Left ventricle myocardium superior (tissue), 1 donor: ENCODE results near the gene DHRSX. TPM values are rescaled to one million over a fixed set of nuclear protein-coding genes. Genes with fewer than 3 reads are reported as not detected.
A peak's percentile ranks its signal among the peaks of the same experiment; 100 is the strongest.
"Not testable (repeated sequence)": the region's sequence is repeated elsewhere in the genome, so short reads cannot be mapped to it uniquely, and the experiment has no call there.

Experiments
- ATAC-seq: fragments of 200-7000 bp; cut with Tn5 transposase; one replicate; pipeline ENCODE4 v1.9.1; 2020; ENCODE audit warnings: mild to moderate bottlenecking, moderate library complexity
- DNase-seq: peaks from one replicate; pipeline ENCODE4 v3.0.0-alpha.2; 2020
- intact Hi-C: fragments of 100-400 bp; cut with micrococcal nuclease; formaldehyde crosslinking; loops from one replicate; pipeline ENCODE4 v1.11.0; 2022
- total RNA-seq: library from RNA; stranded (reverse); fragmentation: NEBNext Ultra II Directional; extraction: Animal tissue kit (Norgen Biotek cat#: 25700); gene quantifications from one replicate; pipeline ENCODE4 v1.2.1, GENCODE V29; 2021
- donor health status: DM: no; HTN: yes; CAD: no; lungs with severe emphysema.

The DHRSX gene
- total RNA-seq, 1 donor from 2014 or later, result 38.4 TPM

DNA sequence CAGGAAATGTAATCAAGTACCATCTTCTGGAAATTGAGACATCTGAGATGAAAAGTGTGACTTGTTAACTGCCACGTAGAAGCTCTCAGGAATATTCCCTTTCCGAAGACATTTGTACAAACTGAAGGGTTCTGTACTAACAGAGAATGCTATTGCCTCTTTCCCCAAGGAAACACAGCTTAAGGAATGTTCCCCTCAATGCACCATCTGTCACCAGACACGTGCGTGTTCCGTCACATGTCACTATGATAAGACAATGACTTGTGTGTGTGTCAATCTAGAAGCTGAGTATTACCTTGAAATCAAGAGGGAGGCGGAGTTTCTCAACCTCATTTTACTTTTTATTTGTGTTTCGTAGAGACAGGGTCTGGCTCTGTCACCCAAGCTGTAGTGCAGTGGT is 58.1 kb downstream of the DHRSX start:
- intact Hi-C loops, result no loop called here
- no peak for DNase-seq
- ATAC-seq, result peak; percentile 18

- ATAC-seq, result no peak
- intact Hi-C loops, result no loop called here
- no peak for DNase-seq
These were observed 59.3 kb downstream of the DHRSX start for GRCh38 chrX:2441466-2441865.

DNA sequence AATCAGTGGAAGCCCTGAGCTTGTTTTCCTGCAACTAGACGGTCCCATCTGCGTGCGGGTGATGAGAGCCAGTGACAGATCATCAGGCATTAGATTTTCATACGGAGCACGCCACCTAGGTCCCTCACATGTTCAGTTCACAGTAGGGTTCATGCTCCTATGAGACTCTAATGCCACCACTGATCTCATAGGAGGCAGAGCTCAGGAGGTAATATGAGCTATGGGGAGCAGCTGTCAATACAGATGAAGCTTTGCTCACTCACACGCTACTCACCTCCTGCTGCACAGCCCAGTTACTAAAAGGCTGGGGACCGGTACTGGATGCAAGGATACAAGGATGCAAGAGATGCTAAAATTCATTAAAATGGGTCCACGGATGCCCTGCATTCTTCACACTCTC is 61.2 kb downstream of the DHRSX start:
- intact Hi-C loops, result no loop called here
- ATAC-seq, result no peak
- DNase-seq, result no peak

DNA sequence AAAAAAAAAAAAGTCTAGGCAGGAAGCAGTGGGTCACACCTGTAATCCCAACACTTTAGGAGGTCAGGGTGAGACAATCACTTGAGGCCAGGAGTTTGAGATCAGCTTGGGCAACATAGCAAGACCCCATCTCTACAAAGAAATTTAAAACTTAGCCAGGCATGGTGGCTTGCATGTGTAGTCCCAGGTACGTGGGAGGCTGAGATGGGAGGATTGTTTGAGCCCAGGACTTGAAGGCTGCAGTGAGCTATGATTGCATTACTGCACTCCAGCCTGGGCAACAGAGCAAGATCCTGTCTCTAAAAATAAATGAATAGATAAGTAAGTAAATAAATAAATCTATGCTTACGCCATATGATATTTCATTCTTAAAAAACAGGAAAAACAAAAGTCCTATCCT is 65.3 kb downstream of the DHRSX start:
- no peak for DNase-seq
- ATAC-seq, result no peak
- intact Hi-C loops, result no loop called here

DNA sequence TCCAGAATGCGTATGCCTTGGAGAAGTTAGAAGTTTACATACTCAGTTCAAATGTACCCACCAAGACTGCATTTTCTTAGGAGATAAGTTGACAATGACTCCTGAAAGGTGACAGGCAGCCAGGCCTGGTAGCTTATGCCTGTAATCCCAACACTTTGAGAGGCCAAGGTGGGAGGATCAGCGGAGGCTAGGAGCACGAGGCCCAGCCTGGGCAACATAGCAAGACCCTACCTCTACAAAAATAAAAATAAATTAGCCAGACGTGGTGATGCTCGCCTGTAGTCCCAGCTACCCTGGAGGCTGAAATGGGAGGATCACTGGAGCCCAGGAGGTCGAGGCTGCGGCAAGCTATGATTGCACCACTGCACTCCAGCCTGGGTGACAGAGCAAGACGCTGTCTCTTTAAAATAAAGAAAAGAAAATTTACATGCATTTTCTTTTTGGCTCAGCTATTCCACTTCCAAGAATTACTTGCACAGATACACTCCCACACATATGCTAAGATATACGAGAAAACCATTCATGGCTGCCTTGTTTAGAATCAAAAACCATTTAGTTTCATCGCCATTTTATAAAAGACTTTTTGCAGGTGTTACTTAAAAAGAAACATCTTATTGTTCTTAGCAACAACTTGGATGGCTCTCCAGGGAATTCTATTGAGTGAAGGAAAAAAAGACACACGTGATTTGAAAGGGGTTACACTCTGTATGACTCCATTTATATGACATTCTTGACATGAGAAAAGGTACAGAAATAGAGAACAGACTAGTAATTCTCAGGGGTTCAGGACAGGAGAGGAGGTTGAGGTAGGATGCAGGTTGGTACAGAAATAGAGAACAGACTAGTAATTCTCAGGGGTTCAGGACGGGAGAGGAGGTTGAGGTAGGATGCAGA is 66.3 kb downstream of the DHRSX start:
- DNase-seq (no peak), ATAC-seq (no peak)
- intact Hi-C loops, result no loop called here

DNA sequence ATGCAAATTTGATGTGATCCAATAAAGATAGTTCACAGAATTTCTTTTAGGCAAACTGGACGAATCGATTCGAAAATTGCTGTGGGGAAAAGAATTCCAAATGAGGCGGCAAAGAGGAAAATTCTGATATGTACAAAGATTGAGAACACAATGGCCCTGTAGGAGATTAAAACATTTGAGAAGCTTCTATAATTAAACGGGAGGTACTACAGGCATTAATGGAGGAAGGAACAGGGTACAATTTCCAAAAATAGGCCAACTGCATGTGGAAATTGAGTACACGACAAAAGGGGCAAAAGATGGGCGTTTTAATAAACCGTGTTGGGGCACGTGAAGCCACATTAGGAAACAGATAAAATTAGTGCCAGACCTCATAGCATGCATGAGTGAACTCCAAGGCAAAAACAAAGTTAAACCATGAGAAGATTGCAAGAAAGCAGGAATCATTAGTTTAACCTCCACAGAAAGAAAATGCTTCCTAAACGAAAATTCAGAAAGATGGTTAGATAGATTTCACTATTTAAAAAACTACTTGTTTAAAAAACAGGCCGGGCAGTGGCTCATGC is 68.4 kb downstream of the DHRSX start:
- ATAC-seq (peak; percentile 68), DNase-seq (no peak)
- intact Hi-C loops, result no loop called here

GRCh38 chrX:2430265-2430825 is 70.4 kb downstream of the DHRSX start:
- DNase-seq (no peak), ATAC-seq (peak; percentile 24)
- intact Hi-C loops, result no loop called here

DNA sequence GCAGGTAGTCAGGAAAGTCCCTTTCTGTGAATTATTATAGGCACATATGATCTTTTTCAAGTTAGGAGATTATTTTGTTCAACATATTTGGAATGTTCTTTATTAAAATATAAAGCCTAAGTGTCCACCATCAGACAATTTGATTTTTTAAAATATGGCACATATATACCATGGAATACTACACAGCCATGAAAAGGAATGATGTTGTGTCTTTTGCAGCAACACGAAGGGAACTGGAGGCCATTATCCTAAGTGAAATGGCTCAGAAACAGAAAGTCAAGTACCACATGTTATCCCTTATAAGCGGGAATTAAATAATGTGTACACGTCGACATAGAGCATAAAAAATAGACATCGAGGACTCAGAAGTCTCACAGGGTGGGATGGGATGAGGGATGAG is 73.0 kb downstream of the DHRSX start:
- no peak for ATAC-seq
- no peak for DNase-seq
- intact Hi-C loops, result no loop called here

- intact Hi-C loops, result no loop called here
- no peak for DNase-seq
- ATAC-seq, result peak; percentile 15
These were observed 73.6 kb downstream of the DHRSX start for GRCh38 chrX:2427147-2427546.

GRCh38 chrX:2426289-2426882 is 74.4 kb downstream of the DHRSX start:
- DNase-seq (no peak), ATAC-seq (no peak)
- intact Hi-C loops, result no loop called here

- intact Hi-C loops, result no loop called here
- ATAC-seq (no peak), DNase-seq (no peak)
These were observed 75.3 kb downstream of the DHRSX start for GRCh38 chrX:2425286-2426071.

DNA sequence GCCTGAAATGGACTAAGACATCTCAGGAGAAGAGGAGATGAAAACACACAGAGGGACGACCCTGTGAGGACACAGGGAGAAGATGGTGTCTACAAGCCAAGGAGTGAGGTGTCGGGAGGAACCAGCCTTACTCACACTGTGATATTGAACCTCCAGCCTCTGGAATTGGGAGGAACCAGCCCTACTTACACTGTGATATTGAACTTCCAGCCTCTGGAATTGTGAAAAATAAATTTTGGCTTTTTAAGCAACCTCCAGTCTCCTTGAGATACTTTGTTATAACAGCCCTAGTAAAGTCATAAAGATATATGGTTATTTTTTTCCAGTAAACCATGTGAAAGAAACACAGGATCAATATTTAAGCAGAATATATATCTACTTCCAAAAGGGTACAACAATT is 76.5 kb downstream of the DHRSX start:
- DNase-seq, result no peak
- ATAC-seq, result no peak
- intact Hi-C loops, result no loop called here

DNA sequence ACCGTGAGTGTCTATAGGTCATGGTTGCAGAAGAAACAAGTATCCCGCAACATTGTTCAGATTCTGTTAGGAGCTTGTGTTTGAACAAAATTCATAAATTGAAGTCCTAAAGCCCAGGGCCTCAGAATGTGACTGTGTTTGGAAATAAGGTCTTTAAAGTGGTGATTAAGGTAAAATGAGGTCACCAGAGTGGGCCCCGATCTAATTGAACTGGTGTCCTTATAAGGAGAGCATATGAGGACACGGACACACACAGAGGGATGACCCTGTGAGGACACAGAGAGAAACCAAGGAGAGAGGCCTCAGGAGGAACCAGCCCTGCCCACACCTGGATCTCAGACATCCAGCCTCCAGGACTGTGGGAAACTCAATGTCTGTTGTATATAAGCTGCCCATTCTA is 76.9 kb downstream of the DHRSX start:
- no peak for DNase-seq
- intact Hi-C loops, result no loop called here
- ATAC-seq, result no peak

GRCh38 chrX:2423282-2423681 is 77.5 kb downstream of the DHRSX start:
- ATAC-seq (no peak), DNase-seq (no peak)
- intact Hi-C loops, result no loop called here

DNA sequence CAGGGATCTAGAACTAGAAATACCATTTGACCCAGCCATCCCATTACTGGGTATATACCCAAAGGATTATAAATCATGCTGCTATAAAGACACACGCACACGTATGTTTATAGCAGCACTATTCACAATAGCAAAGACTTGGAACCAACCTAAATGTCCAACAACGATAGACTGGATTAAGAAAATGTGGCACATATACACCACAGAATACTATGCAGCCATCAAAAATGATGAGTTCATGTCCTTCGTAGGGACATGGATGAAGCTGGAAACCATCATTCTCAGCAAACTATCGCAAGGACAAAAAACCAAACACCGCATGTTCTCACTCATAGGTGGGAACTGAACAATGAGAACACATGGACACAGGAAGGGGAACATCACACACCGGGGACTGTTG is 81.4 kb downstream of the DHRSX start:
- not testable (repeated sequence) for ATAC-seq, DNase-seq

GRCh38 chrX:2418000-2418399 is 82.8 kb downstream of the DHRSX start:
- ATAC-seq (no peak), DNase-seq (no peak)
- intact Hi-C loops, result no loop called here

More for the DNA sequence above, 81.4 kb downstream of the DHRSX start:
- intact Hi-C loops, result not testable (repeated sequence)

DNA sequence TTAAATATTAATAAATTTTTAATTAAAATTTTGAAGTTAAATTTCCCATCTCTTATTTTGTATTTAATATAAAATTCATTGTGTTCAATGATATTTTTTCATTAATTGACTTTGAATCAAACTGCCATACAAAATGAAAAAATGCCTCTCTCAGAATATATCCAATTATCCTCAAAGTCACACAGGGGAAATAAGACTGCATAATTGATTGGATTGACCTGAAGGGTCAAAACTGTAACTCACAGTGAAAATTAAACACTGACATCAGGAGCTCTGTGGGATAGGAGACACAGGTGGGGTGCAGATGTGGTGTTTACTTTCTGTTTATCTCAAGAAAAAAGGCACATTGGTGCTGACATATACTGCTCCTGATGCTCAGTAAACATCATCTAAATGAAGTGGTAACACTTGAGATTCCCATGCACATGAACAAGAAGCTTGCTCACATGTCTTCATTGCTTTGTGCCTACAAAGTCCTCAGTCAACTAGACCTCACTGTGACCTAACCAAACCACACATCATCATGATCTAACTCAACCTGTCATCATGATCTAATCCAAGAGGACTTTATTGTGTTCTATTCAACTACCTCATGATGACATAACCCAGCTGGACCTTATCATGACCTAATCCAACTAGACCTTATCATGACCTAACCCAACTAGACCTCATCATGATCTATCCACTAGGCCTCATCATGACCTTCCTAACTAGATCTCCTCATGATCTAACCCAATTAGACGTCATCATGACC is 83.7 kb downstream of the DHRSX start:
- DNase-seq (no peak), ATAC-seq (no peak)
- intact Hi-C loops, result no loop called here

GRCh38 chrX:2414384-2414783 is 86.4 kb downstream of the DHRSX start:
- ATAC-seq (no peak), DNase-seq (no peak)
- intact Hi-C loops, result no loop called here

GRCh38 chrX:2413969-2414368 is 86.8 kb downstream of the DHRSX start:
- no peak for DNase-seq
- ATAC-seq, result no peak

More at GRCh38 chrX:2413969-2414368, 86.8 kb downstream of the DHRSX start:
- intact Hi-C loops, result no loop called here
